Measurements from ENCODE around the gene SCG3.

SCG3 gene

DNA sequence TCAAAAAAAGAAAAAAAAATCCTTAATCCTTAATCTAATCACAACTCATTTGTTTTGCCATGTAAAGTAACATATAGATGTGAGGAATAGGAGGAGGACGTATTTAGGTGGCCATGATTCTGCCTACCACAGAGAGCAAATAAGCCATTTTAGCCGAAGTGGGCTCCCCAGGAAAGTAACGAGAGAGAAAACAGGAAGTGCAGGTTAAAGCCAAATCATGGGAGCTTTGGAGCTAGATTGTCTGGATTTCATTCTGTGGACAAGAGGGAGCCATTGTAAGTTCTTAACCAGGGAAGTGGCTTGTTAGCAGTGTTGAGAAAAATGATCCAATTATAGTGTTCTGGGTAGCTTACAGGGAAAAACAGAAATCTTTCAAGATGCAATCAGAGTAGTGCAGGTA lies 79.5 kb downstream of the SCG3 start:
- no peak for DNase-seq

DNA sequence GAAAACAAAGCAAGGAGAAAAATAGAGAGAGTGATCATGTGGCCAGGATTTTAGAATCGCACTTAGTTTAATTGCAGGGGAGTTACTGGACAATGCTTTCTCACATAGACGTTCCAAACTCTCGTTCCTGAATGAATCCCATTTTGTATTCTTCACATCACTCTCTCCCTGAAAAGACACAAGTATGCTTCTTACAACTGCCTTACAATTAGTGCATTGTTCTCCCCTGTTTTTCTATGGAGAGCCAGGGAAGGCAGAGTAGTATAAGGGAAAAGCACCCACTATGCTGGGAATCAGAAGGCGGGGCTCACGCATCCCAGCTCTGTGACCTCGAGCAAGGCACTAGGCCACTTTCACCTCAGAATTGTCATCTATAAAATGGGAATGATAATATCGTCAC lies 84.4 kb downstream of the SCG3 start:
- no peak for DNase-seq

DNA sequence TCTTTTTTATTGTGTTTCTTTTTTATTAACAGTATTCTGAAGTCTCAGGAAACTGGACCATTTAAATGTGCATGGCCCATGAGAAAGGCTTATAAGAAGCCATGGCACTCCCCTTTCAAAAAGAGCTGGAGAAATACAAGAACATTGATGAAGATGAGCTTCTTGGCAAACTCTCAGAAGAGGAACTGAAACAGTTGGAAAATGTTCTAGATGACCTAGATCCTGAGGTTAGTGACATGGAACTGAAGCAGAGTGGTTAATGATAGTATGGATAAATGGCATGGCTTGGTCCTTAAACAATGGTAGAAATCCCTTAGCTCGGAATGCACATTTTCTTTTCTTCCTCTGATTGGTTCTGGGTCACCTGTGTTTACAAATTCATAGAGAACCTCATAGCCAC lies 85.0 kb downstream of the SCG3 start:
- DNase-seq = no peak

DNA sequence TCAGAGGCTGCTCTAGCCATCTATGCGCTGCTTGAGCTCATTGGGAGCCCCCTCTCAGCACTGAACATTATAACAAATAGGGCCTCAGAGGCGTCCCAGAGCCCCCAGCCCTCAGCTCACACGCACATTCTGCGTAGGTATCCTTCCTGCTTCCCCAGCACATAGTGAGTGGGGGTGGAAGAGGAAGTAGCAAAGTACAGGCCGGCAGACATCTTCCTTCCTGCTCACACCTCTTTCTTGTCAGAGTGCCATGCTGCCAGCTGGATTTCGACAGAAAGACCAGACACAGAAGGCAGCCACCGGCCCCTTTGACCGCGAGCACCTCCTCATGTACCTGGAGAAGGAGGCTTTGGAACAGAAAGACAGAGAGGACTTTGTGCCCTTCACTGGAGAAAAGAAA lies 86.7 kb downstream of the SCG3 start:
- DNase-seq = no peak
